A549 (cell line): ENCODE data around the gene MYO10.

Source experiments
- CEBPB ChIP-seq, 2 experiments: fragments of >200 bp in 1 of 2; sonication (Bioruptor Twin) in 1 of 2; formaldehyde crosslinking in 1 of 2; IDR thresholded peaks; 2 replicates each; pipeline ENCODE4 v1.6.1; 2012 to 2016
- CTCF ChIP-seq: fragments of >200 bp; sonication (Bioruptor Twin); formaldehyde crosslinking; IDR thresholded peaks from 3 replicates; pipeline ENCODE4 v1.5.1; 2016
- ELK1 ChIP-seq: fragments of 150-350 bp; IDR thresholded peaks from 2 replicates; pipeline ENCODE4 v1.6.1; 2014; ENCODE audit warnings: low read depth, mild to moderate bottlenecking, low read length
- EP300 ChIP-seq, 2 experiments: fragments of >200 bp; sonication (Bioruptor Twin); formaldehyde crosslinking; IDR thresholded peaks; 2 replicates in 1 of 2; 3 replicates in 1 of 2; pipeline ENCODE4 v1.6.1; 2016 to 2017
- ESRRA ChIP-seq: fragments of 150-350 bp; IDR thresholded peaks from 2 replicates; pipeline ENCODE4 v1.6.1; 2014; ENCODE audit warnings: mild to moderate bottlenecking, low read length, borderline replicate concordance
- FOXS1 ChIP-seq: fragments of 250-450 bp; sonication (Bioruptor Pico); IDR thresholded peaks from 2 replicates; pipeline ENCODE4 v1.5.0; 2020; ENCODE audit warnings: mild to moderate bottlenecking, moderate library complexity
- HMGXB4 ChIP-seq: fragments of 250-450 bp; sonication (Bioruptor Pico); IDR thresholded peaks from 2 replicates; pipeline ENCODE4 v1.5.0; 2021; ENCODE audit warnings: mild to moderate bottlenecking, moderate library complexity, borderline replicate concordance
- KDM1A ChIP-seq: fragments of 200-600 bp; sonication (generic); IDR thresholded peaks from 2 replicates; pipeline ENCODE4 v1.6.1; 2016; ENCODE audit warnings: low read depth, mild to moderate bottlenecking
- MAFK ChIP-seq: fragments of 450-650 bp; IDR thresholded peaks from 2 replicates; pipeline ENCODE4 v1.6.1; 2014; ENCODE audit not compliant: partially characterized antibody
- MAX ChIP-seq: IDR thresholded peaks from 2 replicates; pipeline ENCODE4 v1.6.1; 2012
- POLR2A ChIP-seq: IDR thresholded peaks from 2 replicates; pipeline ENCODE4 v1.6.1; 2012; ENCODE audit warnings: mild to moderate bottlenecking, low read length
- RAD21 ChIP-seq, 2 experiments: fragments of >200 bp in 1 of 2; sonication (Bioruptor Twin) in 1 of 2; formaldehyde crosslinking in 1 of 2; IDR thresholded peaks in 1 of 2; conservative IDR thresholded peaks in 1 of 2; 2 replicates in 1 of 2; 3 replicates in 1 of 2; pipeline ENCODE4 v1.6.1; 2012 to 2018; ENCODE audit warnings: inconsistent platforms in 1 of 2
- SMC3 ChIP-seq: fragments of >200 bp; sonication (Bioruptor Twin); formaldehyde crosslinking; IDR thresholded peaks from 3 replicates; pipeline ENCODE4 v1.6.1; 2018; ENCODE audit warnings: inconsistent platforms

GRCh38 chr5:16669776-16670175 is 266.3 kb downstream of the MYO10 start:
- TF ChIP-seq MAX = no peak
- no peak for TF ChIP-seq KDM1A
- no peak for TF ChIP-seq ELK1
- no peak for TF ChIP-seq EP300 (IDR thresholded peaks at IDR 0.05)
- TF ChIP-seq CTCF = no peak
- TF ChIP-seq RAD21 (conservative IDR thresholded peaks at IDR 0.05 in 1 of 2, IDR thresholded peaks at IDR 0.05 in 1 of 2) = no peak
- no peak for TF ChIP-seq POLR2A
- TF ChIP-seq CEBPB (IDR thresholded peaks at IDR 0.05) = no peak
- TF ChIP-seq MAFK = no peak
- no peak for TF ChIP-seq HMGXB4 (CRISPR knock-in tag)
- TF ChIP-seq SMC3 = no peak
- no peak for TF ChIP-seq FOXS1
- no peak for TF ChIP-seq ESRRA
